ENCODE measurements around the gene TOMM22.

- TF ChIP-seq CTCF (IDR thresholded peaks at IDR 0.05; ENCODE audit: low read depth, low read length) (no peak), POLR2A (IDR thresholded peaks at IDR 0.05; ENCODE audit: extremely low read depth, insufficient read length) (no peak), MYC (IDR thresholded peaks at IDR 0.05; ENCODE audit: low read depth, low read length) (no peak), MAX (IDR thresholded peaks at IDR 0.05; ENCODE audit: low read depth, low read length) (no peak)
Measured at GRCh38 chr22:38698407-38699094, 16.8 kb downstream of the TOMM22 start.
